NCI-H2196 (cell line): ENCODE data around the gene SPRYD7.
"Not testable (repeated sequence)": the region's sequence is repeated elsewhere in the genome, so short reads cannot be mapped to it uniquely, and the experiment has no call there.

Source experiments
- DNase-seq: peaks from one replicate; lab custom pipeline; 2025; ENCODE audit not compliant: unreplicated experiment; lab: John Stamatoyannopoulos, UW

SPRYD7 gene

DNA sequence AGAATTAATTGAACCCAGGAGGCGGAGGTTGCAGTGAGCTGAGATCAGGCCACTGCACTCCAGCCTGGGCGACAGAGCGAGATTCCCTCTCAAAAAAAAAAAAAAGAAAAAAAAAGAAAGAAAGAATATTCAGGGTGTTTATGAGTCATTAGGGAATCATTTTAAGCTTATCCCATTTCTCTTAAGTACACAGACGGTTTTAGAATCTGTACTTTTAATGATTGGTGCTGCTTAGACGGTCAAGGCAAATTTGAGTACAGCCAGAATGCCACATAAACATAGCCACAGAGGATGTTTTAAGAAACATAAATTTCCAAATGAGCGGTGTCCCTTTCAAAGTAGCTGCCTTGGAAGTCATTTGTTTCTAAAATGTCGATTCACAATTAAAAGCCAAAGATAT, 2.6 kb downstream of the SPRYD7 start:
- DNase-seq = no peak

DNA sequence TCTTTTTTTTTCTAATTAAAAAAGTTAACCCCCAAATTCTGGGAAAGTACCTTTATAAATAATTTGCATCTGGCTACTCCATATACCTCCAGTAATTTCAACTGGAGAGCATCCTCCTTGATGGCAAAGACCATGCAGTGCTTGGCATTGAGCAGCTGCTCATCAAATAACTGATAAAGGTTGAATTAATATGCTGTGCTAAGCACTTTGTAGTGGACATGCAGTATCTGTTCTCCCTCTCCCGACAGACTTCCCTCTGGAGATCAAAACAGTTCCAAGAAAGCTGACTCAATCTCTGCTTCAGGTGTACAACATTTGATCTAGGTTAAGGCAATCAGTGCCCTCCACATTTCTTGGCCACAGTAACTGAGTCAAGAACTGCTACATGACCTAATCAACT, 3.3 kb downstream of the SPRYD7 start:
- DNase-seq = no peak

DNA sequence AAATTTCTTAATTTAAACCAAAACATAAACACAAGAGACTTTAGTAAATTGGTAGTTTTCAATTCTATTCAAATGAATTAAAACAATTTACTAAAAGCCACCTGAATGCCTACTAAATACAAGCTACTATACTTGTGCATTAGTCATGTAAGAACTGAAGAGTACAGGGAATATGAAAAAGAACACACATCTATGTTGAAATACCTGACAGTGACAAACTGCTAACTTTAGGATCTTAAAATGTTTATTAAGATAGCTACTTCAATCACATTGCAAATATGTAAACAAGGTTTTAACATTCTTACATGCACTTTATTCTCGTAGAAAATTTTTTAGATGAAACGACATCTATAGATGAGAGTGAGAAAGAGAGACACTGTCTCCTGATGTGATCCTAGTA, 4.1 kb downstream of the SPRYD7 start:
- no peak for DNase-seq

DNA sequence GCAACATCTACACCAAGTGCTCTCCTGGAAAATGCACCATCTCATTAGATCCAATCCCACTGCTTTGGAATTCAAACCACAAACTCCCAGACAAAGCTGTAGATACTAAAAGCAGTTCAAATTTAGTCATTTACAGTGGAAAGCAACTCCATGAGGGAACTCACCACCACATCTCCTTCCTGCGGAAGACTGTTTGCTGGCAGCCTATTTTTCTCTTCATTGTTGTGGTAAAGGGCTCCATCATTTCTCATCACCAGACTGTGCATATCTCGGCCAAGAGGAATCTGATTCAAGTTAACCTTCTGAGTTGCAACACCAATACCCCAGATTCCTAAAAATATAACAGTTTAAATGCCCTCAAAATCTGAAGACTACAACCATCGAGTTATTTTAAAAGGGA, 8.4 kb downstream of the SPRYD7 start:
- no peak for DNase-seq

DNA sequence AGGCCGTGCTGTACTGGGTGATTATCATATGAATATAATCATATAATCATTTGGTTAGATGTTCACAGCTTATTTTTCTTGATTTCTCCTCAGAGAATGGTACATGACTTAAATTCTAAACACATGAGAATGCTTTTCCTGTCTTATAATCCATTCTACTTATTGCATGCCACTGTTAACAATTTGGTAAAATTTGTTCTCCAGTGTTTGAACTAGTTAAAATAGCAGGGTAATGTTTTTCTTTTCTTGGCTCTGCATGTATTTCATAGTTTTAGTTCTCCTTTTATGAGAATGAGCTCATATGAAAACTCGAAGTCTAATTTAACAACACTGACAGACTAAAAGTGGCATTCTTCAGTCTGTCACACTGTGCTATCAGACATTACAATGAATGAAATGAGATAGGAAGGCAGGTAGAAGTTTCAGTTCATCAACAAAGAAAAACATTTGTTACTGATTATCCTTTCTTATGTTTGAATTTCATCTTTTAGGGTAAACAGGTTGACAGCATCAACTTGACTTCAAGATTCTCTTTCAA, 10.2 kb downstream of the SPRYD7 start:
- no peak for DNase-seq

DNA sequence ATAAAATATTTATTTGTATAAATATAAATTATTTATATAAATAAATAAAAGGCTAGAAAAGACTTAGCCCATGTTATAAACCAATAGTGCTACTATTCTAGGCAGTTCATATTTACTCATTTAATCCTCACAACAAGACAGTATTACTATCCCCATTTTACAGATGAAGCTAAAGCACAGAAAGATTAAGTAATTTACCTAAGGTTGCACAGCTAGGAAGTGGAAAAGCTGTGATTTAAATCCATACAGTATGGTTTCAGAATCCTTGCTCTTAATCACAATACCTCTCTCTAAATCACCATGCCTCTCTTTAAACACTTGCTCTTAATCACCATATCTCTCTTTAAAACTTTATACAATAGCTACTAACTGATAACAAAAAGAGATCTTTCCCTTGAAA, 13.8 kb downstream of the SPRYD7 start:
- no peak for DNase-seq

DNA sequence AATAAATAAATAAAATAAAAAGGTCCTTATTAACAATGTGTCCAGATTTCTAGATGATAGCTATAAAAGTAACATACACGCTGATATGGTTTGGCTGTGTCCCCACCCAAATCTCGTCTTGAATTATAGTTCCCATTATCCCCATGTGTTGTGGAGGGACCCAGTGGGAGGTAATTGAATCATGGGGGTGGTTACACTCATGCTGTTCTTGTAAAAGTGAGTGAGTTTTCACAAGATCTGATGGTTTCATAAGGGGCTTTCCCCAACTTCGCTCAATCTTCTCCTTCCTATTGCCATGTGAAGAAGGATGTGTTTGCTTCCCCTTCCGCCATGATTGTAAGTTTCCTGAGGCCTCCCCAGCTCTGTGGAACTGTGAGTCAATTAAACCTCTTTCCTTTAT, 15.2 kb downstream of the SPRYD7 start:
- not testable (repeated sequence) for DNase-seq

DNA sequence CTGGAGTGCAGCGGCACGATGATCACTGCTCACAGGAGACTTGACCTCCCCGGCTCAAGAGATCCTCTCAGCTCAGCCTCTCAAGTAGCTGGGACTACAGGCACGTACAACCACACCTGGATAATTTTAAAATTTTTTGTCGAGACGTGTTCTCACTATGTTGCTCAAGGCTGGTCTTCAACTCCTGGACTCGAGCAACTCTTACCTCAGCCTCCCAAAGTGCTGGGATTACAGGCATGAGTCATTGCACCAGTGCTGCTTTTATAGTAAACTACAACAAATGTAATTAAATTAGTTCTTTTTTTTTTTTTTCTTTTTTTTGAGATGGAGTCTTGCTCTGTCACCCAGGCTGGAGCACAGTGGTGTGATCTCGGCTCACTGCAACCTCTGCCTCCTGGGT, 18.0 kb downstream of the SPRYD7 start:
- DNase-seq = not testable (repeated sequence)

DNA sequence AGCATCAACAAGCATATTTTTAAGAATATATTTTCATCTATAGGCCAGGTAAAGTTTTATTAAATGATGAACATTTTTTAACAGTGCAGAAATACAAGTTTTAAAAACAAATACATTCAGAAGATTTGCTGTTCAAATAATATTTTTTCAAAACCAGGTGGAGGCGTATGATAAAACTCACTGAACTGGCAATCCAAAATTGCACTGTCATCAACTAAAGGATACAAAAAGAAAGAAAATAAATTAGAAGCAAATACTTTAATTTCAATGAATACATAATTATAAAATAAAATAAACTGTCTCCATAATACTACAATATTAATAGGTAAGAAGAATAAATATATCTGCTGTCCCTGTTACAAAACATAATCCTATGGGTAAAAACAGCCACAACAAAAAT, 21.2 kb downstream of the SPRYD7 start:
- no peak for DNase-seq

DNA sequence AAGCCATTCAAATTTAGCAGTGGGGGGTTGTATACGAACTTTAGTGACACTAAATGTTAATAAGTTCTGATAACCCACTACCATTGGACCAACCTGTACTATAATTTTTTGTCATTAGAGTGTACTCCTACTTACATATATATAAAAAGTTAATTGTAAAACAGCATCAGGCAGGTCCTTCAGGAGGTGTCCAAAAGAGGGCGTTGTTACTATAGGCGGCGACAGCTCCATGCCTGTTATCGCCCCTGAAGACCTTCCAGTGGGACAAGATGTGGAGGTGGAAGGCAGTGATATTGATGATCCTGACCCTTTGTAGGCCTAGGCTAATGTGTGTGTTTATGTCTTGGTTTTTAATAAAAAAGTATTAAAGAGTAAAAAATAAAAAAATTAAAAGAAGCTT, 27.5 kb downstream of the SPRYD7 start:
- no peak for DNase-seq

DNA sequence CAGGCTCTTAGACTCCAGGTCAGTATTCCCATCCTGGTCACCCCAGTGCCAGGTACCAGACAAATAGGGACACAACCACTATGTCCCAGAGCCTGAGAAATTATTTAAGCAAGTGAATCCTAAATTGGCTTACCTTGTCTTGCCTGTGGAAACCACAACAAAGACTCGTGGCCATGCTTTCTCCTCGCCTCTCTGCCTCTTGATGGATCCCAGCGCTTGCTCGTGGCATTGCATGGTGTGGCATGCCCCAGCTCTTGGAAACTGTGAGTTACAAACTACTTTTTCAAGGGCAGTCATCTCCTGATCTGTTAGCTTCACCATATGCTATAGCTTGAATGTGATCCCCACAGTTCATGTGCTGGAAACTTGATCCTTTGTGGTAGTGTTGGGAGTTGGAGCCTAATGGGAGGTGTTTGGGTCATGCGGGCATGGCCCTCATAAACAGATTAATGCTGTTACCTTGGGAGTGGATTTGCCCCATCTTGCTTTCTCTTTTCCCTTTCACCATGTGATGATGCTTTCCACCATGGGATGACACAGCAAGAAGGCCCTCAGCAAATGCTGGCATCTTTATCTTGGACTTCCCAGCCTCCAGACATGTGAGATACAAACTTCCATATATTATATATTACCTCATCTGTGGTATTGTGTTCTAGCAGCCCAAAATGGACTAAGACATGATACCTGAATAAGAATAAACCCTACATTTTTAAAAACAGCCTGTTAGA, 31.2 kb downstream of the SPRYD7 start:
- no peak for DNase-seq

DNA sequence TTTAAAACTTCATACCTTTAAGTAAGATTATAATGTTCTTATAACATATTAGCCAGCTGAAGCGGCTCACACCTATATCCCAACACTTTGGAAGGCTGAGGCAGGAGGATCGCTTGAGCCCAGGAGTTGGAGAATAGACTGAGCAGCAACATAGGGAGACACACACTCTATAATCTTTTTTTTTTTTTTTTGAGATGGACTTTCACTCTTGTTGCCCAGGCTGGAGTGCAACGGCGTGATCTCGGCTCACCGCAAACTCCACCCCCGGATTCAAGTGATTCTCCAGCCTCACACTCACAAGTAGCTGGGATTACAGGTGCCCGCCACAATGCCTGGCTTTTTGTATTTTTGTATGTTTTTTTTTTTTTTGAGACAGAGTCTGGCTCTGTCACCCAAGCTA, 37.3 kb downstream of the SPRYD7 start:
- no peak for DNase-seq

DNA sequence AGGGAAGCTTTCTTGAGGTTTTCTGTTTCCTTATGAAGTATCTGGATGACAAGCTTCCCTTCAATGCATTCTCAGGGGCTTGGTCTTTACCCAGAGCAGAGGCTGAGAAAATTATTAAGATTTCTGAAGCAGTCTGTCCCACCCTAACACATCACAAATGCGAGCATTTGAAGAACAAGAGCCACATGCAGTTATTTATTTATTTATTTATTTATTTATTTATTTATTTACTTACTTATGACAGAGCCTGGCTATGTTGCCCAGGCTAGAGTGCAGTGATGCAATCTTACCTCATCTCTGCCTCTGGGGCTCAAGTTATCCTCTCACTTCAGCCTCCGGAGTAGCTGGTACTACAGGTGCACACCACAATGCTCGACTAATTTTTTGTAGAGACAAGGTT, 38.4 kb downstream of the SPRYD7 start:
- DNase-seq = no peak

DNA sequence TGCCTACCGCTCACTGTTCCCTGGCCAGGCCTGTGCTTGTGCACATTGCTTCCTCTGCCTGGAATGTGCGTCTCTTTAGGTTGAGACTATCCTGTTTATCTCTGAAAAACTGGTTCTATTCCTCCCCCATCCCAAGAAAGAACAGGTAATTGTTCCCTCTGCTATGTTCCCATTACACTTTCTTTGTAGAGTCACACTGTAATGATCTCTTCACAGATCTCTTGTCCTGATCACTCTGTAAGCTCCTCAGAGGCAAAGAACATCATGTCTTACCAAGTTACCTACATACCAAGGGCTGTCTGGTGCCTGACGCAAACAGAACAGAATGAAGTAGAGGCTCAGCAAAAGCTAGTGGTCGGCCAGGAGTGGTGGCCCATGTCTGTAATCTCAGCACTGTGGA, 40.3 kb downstream of the SPRYD7 start:
- DNase-seq = no peak

DNA sequence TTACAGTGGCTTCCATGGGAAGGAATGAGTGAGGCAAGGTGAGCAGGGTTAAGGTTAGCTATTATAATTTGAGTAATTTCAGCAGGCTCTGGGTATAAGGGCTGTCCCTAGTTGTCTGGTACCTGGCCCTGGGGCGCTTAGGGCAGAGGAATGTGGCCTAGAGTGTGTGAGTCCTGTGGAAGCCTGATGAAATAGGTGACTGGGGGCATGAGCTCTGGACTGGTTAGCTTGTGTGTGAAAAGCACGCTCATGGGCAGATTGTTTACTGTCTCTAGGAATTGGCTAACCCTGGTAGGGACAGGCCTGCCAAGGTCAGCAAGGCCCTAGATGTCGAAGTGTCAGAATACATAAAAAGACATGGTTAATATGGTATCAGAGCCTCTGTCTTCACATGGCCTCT, 42.5 kb downstream of the SPRYD7 start:
- no peak for DNase-seq

DNA sequence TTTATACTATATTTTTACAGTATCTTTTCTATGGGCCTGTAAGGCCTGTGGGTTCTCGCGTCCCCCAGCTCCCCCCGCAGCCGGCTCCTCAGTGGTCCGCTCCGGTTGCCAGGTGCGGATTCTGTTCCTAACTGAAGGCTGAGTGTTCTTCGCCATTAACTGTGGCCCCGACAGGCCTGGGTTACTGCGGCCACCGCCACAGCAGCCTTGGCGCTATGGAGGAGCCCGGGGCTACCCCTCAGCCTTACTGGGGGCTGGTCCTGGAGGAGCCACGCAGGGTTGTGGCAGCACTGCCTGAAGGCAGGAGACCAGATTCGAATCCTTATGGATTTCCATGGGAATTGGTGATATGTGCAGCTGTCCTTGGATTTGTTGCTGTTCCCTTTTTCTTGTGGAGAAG, 45.8 kb downstream of the SPRYD7 start:
- no peak for DNase-seq

DNA sequence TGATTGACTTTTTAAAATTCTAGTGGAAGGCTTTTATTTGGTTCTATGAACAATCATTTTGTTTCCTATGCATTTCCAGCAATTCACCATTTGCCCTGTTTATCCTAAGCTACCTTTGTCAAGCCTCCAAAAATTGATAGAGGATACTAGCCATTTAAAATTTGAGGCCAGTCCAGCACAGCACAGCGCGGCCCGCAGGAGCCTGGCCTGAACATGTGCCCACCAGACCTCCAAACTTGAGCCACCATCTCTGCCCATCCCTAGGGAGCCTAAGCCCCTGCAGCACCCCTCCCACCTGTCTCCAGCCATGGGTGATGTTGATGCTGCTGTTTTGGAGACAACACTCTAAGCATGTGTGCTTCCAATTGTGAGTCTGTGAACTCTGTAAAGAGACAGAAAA, 57.5 kb downstream of the SPRYD7 start:
- DNase-seq = no peak

DNA sequence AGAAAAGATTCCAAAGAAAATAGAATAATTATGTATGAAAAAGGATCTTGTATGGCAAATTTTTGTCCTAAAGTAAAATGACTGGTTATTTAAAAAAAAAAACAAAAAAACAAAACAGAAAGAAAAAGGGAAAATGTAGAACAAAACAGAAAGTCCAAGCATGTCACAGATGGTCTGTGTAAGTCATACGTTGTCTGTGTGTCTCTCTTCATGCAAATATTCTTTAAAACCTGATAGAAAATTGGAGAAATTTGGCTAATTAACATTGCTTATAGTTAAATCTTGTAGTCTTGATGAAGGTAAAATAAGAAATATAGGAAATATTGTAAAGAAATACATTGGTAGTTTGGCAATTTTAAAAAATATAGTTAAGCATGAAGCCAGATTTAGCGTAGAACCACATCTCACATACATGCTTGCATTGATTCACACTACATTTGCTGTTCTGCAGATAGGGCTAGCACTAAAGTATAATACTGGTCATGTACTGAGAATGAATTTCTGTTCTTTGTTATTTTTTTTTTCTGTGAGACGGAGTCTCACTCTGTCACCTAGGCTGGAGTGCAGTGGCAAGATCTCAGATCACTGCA, 58.4 kb downstream of the SPRYD7 start:
- no peak for DNase-seq

DNA sequence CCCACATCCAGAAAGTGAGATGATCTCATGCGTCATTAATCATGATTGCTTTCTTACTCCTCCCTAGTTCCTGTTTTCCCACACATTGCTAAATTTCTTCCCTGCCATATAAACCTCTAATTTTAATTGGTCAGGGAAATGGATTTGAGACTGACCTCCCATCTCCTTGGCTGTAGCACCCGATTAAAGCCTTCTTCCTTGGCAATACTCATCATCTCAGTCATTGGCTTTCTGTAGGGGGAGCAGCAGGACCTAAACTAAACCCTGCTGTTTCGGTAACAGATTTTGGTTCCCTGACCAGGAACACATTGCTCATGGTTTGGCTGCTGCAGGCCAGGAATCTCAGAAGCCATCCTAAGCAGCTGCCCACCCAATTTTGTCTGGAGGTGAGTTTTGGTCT, 61.7 kb downstream of the SPRYD7 start:
- no peak for DNase-seq

DNA sequence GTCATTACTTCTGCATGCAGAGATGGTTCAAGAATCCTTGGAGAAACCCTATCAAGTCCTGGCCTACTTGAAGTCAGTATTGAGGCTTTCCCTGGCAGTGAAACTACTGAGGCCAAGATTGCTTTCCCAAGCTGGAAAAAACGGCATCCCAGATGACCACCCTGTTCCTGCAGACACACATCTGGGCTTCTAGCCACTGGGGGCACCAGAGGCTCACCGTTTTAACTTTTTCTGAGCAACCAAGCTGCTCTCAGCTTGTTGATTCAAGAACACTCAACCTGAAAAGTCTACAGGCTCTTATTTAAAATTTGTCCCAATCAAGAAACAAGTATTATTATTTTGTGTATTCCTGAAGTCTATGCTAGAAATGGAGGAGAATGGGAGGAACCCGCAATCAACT, 66.6 kb downstream of the SPRYD7 start:
- DNase-seq = no peak

DNA sequence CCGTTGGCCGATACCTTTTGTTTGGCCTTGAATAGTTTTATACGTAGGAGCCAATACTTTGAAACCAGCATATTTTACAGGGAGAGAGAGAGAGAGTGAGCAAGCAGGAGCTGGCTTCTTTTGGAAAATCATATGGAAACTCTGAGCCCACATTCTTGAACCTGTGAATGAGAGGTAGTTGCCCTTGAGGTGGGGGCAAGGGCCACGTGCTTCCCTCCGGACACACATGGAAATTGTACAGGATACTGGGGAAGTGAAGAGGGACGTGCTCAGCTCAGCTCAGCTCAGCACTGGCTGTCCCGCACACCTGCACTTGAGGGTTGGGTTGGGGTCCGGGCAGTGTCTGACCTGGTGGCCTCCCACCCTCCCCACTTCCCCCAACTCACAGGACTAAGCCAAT, 68.3 kb downstream of the SPRYD7 start:
- no peak for DNase-seq

DNA sequence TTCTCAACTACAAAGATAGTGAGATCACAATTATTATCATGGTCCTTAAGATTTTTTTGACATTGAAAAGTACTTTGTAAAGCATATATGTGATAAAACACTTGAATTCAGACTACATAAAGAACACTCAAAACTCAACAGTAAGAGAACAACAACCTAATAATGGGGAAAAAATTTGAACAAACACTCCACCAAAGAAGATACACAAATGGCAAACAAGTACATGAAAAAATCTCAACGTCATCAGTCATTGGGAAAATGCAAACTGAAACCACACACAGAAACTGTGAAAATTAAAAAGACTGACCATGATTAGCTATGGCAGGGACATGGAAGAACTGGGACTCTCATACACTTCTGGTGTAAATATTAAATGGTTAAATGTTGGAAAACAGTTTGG, 70.9 kb downstream of the SPRYD7 start:
- no peak for DNase-seq

DNA sequence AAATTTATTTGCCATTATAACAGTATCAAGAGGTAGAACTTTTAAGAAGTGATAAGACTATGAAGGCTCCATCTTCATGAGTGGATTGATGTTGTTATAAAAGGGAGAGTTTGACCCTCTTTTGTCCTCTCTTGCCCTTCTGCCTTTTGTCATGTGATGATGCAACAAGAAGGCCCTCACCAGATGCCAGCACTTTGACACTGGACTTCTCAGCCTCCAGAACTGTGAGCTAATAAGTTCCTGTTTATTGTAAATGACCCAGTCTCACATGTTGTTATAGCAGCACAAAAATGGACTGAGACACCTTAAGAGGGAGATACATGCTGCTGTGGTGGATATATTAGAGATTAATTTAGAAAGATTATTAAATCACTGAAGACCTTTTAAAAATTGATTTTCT, 71.6 kb downstream of the SPRYD7 start:
- DNase-seq = no peak
